ENCODE measurements around the gene PPP1R1B. TPM values are rescaled to one million over a fixed set of nuclear protein-coding genes. Genes with fewer than 3 reads are reported as not detected.

The PPP1R1B gene
- total RNA-seq, 1 experiment from 2014 or later = not detected

DNA sequence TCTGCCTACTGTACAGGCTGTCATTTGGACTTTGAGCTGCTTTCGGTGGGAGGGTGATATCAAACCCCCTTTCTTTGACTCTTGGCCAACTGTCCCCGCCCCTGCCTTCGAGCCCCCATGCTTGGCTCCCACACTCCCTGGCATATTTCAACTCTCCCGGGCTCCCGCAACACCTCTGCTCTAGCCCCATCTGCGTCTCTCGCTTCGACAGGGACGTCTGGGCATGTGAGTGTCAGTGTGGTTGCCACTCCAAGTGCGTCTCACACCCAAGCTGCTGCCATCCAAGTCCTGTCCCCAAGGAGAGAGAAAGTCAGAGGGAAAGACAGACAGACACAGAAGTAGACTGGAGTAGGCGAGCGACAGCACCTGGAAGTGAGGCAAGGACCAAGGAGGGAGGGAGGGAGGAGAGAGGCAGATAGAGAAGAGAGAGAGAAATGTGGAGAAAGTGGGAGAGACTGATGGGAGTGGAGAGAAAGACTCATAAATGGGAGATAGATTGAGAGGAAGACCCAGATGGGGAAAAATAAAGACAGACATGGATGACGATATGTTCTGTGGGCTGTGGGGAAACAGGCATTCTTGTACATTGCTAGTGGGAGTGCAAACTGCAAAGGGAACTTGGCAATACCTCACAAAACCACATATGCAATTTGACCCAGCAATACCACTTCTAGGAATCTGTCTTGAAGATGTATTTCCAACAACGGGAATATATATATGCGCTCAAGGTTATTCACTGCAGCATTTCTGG is 22.0 kb downstream of the PPP1R1B start:
- Mint-ChIP-seq H3K9me3 (ENCODE audit: unreplicated experiment) (no peaks in the 10 kb centered on the region), H3K4me3 (ENCODE audit: unreplicated experiment) (no peak overlapping the region), H3K27ac (ENCODE audit: unreplicated experiment) (no peak overlapping the region), H3K4me1 (ENCODE audit: low read depth, unreplicated experiment) (peaks cover 18% of the 10 kb centered on the region), H3K36me3 (ENCODE audit: insufficient read depth, unreplicated experiment) (peaks cover 10% of the 10 kb centered on the region), H3K27me3 (ENCODE audit: insufficient read depth, unreplicated experiment) (no peaks in the 10 kb centered on the region)
- POLR2A ChIA-PET = no interaction called here
- Histone ChIP-seq H3K9me3 (no peaks in the 10 kb centered on the region), H3K36me3 (ENCODE audit: control insufficient read depth, insufficient read depth, low read length) (no peaks in the 10 kb centered on the region), H3K4me3 (ENCODE audit: low read depth, low read length) (no peak overlapping the region), H3K4me1 (peaks cover 19% of the 10 kb centered on the region), H3K27me3 (replicated peaks; ENCODE audit: control insufficient read depth, insufficient read depth, low read length) (no peaks in the 10 kb centered on the region)
- CTCF ChIA-PET = interaction anchor here (2.0 kb wide), 1 partner anchor 27 kb away, joined by 5 read pairs; no protein-coding TSS in a partner anchor
- DNase-seq = no peak
- intact Hi-C loops (cut with micrococcal nuclease; ENCODE audit: unreplicated experiment) = no loop called here
- TF ChIP-seq, protein P1, sequence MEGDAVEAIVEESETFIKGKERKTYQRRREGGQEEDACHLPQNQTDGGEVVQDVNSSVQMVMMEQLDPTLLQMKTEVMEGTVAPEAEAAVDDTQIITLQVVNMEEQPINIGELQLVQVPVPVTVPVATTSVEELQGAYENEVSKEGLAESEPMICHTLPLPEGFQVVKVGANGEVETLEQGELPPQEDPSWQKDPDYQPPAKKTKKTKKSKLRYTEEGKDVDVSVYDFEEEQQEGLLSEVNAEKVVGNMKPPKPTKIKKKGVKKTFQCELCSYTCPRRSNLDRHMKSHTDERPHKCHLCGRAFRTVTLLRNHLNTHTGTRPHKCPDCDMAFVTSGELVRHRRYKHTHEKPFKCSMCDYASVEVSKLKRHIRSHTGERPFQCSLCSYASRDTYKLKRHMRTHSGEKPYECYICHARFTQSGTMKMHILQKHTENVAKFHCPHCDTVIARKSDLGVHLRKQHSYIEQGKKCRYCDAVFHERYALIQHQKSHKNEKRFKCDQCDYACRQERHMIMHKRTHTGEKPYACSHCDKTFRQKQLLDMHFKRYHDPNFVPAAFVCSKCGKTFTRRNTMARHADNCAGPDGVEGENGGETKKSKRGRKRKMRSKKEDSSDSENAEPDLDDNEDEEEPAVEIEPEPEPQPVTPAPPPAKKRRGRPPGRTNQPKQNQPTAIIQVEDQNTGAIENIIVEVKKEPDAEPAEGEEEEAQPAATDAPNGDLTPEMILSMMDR (IDR thresholded peaks at IDR 0.05; ENCODE audit: insufficient read depth in 1 of 2, low read depth in 1 of 2, low read length in 1 of 2, severe bottlenecking in 1 of 2, unreplicated experiment in 1 of 2) = no peak
- BruUV-seq (replicated peaks) = no TSS peak

DNA sequence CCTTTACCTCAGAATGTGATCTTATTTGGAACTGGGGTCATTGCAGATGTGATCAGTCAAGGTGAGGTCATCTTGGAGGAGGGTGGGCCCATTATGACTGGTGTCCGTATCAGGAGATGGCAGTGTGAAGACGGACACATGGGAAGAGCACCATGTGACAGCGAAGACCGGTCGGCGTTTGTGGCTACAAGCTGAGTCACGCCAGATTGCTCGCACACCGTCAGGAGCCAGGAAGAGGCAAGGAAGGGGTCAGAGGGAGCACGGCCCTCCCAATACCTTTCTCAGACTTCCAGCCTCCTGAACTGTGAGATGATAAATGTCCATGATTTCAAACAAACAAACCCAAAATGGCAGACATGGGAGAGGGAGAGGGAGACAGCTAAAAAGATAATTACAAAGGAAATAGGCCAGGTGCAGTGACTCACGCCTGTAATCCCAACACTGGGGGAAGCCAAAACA is 23.4 kb downstream of the PPP1R1B start:
- POLR2A ChIA-PET = no interaction called here
- H3K4me3 Mint-ChIP-seq (ENCODE audit: unreplicated experiment) = no peak overlapping the region

DNA sequence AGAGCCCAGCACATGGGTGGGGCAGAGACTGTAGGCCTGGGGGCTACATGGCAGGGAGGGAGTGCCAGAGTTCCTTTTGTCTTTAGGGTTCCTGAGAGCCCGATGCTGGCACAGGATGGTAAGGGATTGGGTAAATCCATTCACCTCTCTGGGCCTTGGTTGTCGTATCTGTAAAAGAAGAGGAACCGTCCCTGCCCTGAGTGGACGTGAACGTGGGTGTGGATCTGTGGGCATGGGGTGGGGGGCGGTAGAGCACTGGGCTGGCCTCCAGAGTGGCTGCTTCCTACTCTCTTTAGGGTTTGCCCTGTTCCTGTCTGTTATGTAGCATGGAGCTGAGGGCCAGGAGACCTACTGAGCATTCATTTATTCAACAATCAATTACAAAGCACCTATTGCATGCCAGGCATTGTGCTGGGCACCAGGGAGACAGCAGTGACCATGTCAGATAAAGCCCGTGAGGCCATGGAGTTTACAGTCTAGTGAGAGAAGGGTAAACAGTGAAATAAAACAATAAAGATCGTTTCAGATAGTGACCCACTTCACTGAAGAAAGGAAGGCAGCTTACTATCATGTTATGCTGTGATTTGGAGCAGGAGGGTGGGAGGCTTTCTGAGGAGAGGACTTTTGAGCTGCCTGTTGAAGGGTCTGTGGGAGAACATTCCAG is 25.3 kb downstream of the PPP1R1B start:
- Histone ChIP-seq H3K4me1 (peaks cover 19% of the 10 kb centered on the region), H3K9me3 (no peaks in the 10 kb centered on the region), H3K4me3 (ENCODE audit: low read depth, low read length) (no peak overlapping the region), H3K36me3 (ENCODE audit: control insufficient read depth, insufficient read depth, low read length) (peaks cover 2% of the 10 kb centered on the region; the same call in 1 of the 2 replicates), H3K27me3 (replicated peaks; ENCODE audit: control insufficient read depth, insufficient read depth, low read length) (no peaks in the 10 kb centered on the region)
- Mint-ChIP-seq H3K36me3 (ENCODE audit: insufficient read depth, unreplicated experiment) (peaks cover 19% of the 10 kb centered on the region), H3K9me3 (ENCODE audit: unreplicated experiment) (no peaks in the 10 kb centered on the region), H3K4me1 (ENCODE audit: low read depth, unreplicated experiment) (peaks cover 18% of the 10 kb centered on the region), H3K4me3 (ENCODE audit: unreplicated experiment) (no peak overlapping the region), H3K27me3 (ENCODE audit: insufficient read depth, unreplicated experiment) (no peaks in the 10 kb centered on the region), H3K27ac (ENCODE audit: unreplicated experiment) (peak overlapping the region; percentile 13)
- no TSS peak for BruUV-seq (replicated peaks)
- ChIA-PET POLR2A (no interaction called here), CTCF (interaction anchor here (0.7 to 3.6 kb wide), 8 partner anchors 14 to 78 kb away, joined by 3 to 22 read pairs (median 4); partner anchors contain the start of genes STARD3 and TCAP)
- DNase-seq = no peak
- intact Hi-C loops (cut with micrococcal nuclease; ENCODE audit: unreplicated experiment) = no loop called here
- TF ChIP-seq, protein P1 (IDR thresholded peaks at IDR 0.05; ENCODE audit: insufficient read depth in 1 of 2, low read depth in 1 of 2, low read length in 1 of 2, severe bottlenecking in 1 of 2, unreplicated experiment in 1 of 2) = no peak

More for the DNA sequence above, 23.4 kb downstream of the PPP1R1B start:
- no peaks in the 10 kb centered on the region for H3K9me3 ChIP-seq
- no peaks in the 10 kb centered on the region for H3K27me3 ChIP-seq (replicated peaks; ENCODE audit: control insufficient read depth, insufficient read depth, low read length)
- DNase-seq = no peak
- CTCF ChIA-PET = interaction anchor here (1.6 kb wide), 1 partner anchor 28 kb away, joined by 7 read pairs; no protein-coding TSS in a partner anchor
- H3K36me3 Mint-ChIP-seq (ENCODE audit: insufficient read depth, unreplicated experiment) = peaks cover 17% of the 10 kb centered on the region
- H3K4me1 Mint-ChIP-seq (ENCODE audit: low read depth, unreplicated experiment) = peaks cover 18% of the 10 kb centered on the region
- intact Hi-C loops (cut with micrococcal nuclease; ENCODE audit: unreplicated experiment) = no loop called here
- TF ChIP-seq, protein P1 (IDR thresholded peaks at IDR 0.05; ENCODE audit: insufficient read depth in 1 of 2, low read depth in 1 of 2, low read length in 1 of 2, severe bottlenecking in 1 of 2, unreplicated experiment in 1 of 2) = no peak
- H3K9me3 Mint-ChIP-seq (ENCODE audit: unreplicated experiment) = no peaks in the 10 kb centered on the region
- peak overlapping the region; percentile 14 for H3K27ac Mint-ChIP-seq (ENCODE audit: unreplicated experiment)
- no peak overlapping the region for H3K4me3 ChIP-seq (ENCODE audit: low read depth, low read length)
- H3K27me3 Mint-ChIP-seq (ENCODE audit: insufficient read depth, unreplicated experiment) = no peaks in the 10 kb centered on the region
- H3K4me1 ChIP-seq = peaks cover 19% of the 10 kb centered on the region
- no TSS peak for BruUV-seq (replicated peaks)
- H3K36me3 ChIP-seq (ENCODE audit: control insufficient read depth, insufficient read depth, low read length) = no peaks in the 10 kb centered on the region
